ENCODE measurements around the gene GADD45A.

DNA sequence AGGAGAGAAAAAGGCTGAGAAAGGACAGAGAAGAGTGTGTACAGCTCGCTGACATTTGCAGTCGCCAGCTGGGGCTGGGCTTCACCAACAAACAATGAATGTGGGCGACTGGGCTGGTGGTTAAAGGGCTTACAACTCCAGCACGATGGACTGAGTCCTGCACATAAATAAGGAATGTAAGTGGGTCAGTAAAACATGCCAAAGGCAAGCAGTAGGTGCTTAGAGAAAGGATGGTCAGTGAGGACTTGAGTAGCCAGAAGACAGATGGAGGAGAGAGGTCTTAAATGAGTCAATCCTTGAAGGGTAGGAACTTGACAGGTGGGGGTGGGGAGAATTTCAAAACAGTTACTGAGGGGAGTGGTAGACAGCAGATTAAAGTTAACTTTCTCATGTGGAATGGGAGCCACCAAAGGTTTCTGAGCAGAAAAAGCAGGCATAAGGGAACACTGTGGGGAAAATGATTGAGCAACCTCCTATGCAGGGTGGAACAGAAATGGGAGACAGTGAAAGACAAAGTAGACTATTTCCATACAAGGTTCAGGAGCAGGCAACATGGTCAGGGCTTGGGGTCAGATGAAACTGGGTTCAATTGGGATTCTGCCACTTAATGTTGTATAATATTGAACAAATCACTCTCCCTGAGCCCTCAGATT is 37.4 kb downstream of the GADD45A start:
- TF ChIP-seq POLR2AphosphoS5 (IDR thresholded peaks at IDR 0.05; ENCODE audit: low read depth, low read length) (no peak), POU2F2 (IDR thresholded peaks at IDR 0.05; ENCODE audit: low read depth, low read length) (no peak), SPI1 (IDR thresholded peaks at IDR 0.05; ENCODE audit: low read depth, low read length) (no peak)

All from GM12891 (cell line).